A673 (cell line): Measurements from ENCODE around the gene INPP4A. TPM values are rescaled to one million over a fixed set of nuclear protein-coding genes. Genes with fewer than 3 reads are reported as not detected.

Source experiments
- BruUV-seq: library from RNA; stranded (reverse); fragments of 400-500 nt; replicated peaks from 2 replicates; lab custom pipeline; 2021; lab: Mats Ljungman, UMichigan
- CTCF ChIA-PET: fragments of 300-600 bp; sonication (Branson Sonifier 250); formaldehyde crosslinking; loops from one replicate; lab custom pipeline; 2022; ENCODE audit warnings: antibody characterized with exemption; lab: Charles Lee
- POLR2A ChIA-PET: fragments of 300-600 bp; sonication (Branson Sonifier 250); formaldehyde crosslinking; loops from one replicate; lab custom pipeline; 2022; ENCODE audit warnings: antibody characterized with exemption; ENCODE audit not compliant: low non-redundant PET; lab: Charles Lee
- DNase-seq: peaks from one replicate; pipeline ENCODE4 v3.0.0-alpha.2; 2015; ENCODE audit warnings: low spot score
- H3K27ac ChIP-seq: fragments of 200-600 bp; sonication (generic); 2 replicates; pipeline ENCODE4 v1.5.1; 2016; ENCODE audit warnings: mixed run types, low read depth, mild to moderate bottlenecking, mixed read lengths, antibody characterized with exemption, low read length; ENCODE audit not compliant: poor library complexity, severe bottlenecking
- H3K27me3 ChIP-seq: fragments of 200-600 bp; sonication (generic); replicated peaks from 2 replicates; pipeline ENCODE4 v1.6.1; 2017; ENCODE audit warnings: mixed run types, low read depth, mild to moderate bottlenecking, mixed read lengths, antibody characterized with exemption, low read length; ENCODE audit not compliant: insufficient read depth, poor library complexity
- H3K36me3 ChIP-seq: fragments of 200-600 bp; sonication (generic); 2 replicates; pipeline ENCODE4 v1.6.1; 2016; ENCODE audit warnings: mixed run types, mild to moderate bottlenecking, mixed read lengths, antibody characterized with exemption, low read length; ENCODE audit not compliant: insufficient read depth, poor library complexity, severe bottlenecking
- H3K4me1 ChIP-seq: fragments of 200-600 bp; sonication (generic); 2 replicates; pipeline ENCODE4 v1.6.1; 2017; ENCODE audit warnings: mixed run types, mild to moderate bottlenecking, mixed read lengths, antibody characterized with exemption, low read length; ENCODE audit not compliant: insufficient read depth, poor library complexity, severe bottlenecking
- H3K4me3 ChIP-seq: fragments of 200-600 bp; sonication (generic); 2 replicates; pipeline ENCODE4 v1.5.1; 2016; ENCODE audit warnings: low read depth, mixed run types, mild to moderate bottlenecking, mixed read lengths, low read length; ENCODE audit not compliant: poor library complexity, severe bottlenecking
- H3K9me3 ChIP-seq: fragments of 200-600 bp; sonication (generic); 2 replicates; pipeline ENCODE4 v1.6.1; 2016; ENCODE audit warnings: mixed run types, low read depth, mild to moderate bottlenecking, mixed read lengths, antibody characterized with exemption, low read length; ENCODE audit not compliant: poor library complexity, severe bottlenecking
- EZH2 ChIP-seq: fragments of 200-600 bp; sonication (generic); IDR thresholded peaks from 2 replicates; pipeline ENCODE4 v1.6.1; 2017; ENCODE audit warnings: borderline replicate concordance, low read depth, mild to moderate bottlenecking, mixed read lengths, antibody characterized with exemption, low read length; ENCODE audit not compliant: poor library complexity, severe bottlenecking
- intact Hi-C: fragments of 100-400 bp; cut with micrococcal nuclease; formaldehyde crosslinking; loops from one replicate; pipeline ENCODE4 v1.10.0; 2022; ENCODE audit not compliant: unreplicated experiment
- total RNA-seq: library from RNA; stranded (reverse); gene quantifications from 2 replicates; pipeline ENCODE4 v1.2.3, GENCODE V29; 2021
- TF ChIP-seq, protein P1 (sequence below): fragments of 300-800, 200-600 bp; sonication (generic); conservative IDR thresholded peaks from 2 replicates; pipeline ENCODE4 v1.5.1; 2017; ENCODE audit warnings: low read depth, mild to moderate bottlenecking, antibody characterized with exemption, low read length, moderate library complexity, mixed read lengths

Gene INPP4A
- total RNA-seq, 1 experiment from 2014 or later: 33.5 TPM

- Histone ChIP-seq H3K4me3 (no peak overlapping the region), H3K27ac (no peak overlapping the region), H3K36me3 (no peaks in the 10 kb centered on the region), H3K27me3 (no peaks in the 10 kb centered on the region), H3K9me3 (no peaks in the 10 kb centered on the region), H3K4me1 (peaks cover 17% of the 10 kb centered on the region)
- DNase-seq: no peak
- ChIA-PET CTCF (no interaction called here), POLR2A (no interaction called here)
- BruUV-seq: no TSS peak
- intact Hi-C loops: no loop called here
- TF ChIP-seq EZH2: no peak
- TF ChIP-seq, protein P1, sequence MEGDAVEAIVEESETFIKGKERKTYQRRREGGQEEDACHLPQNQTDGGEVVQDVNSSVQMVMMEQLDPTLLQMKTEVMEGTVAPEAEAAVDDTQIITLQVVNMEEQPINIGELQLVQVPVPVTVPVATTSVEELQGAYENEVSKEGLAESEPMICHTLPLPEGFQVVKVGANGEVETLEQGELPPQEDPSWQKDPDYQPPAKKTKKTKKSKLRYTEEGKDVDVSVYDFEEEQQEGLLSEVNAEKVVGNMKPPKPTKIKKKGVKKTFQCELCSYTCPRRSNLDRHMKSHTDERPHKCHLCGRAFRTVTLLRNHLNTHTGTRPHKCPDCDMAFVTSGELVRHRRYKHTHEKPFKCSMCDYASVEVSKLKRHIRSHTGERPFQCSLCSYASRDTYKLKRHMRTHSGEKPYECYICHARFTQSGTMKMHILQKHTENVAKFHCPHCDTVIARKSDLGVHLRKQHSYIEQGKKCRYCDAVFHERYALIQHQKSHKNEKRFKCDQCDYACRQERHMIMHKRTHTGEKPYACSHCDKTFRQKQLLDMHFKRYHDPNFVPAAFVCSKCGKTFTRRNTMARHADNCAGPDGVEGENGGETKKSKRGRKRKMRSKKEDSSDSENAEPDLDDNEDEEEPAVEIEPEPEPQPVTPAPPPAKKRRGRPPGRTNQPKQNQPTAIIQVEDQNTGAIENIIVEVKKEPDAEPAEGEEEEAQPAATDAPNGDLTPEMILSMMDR: no peak
Measured at GRCh38 chr2:98520806-98521205, 76.1 kb downstream of the INPP4A start.

GRCh38 chr2:98521266-98521665, 76.6 kb downstream of the INPP4A start:
- TF ChIP-seq EZH2: no peak
- TF ChIP-seq, protein P1: no peak
- POLR2A ChIA-PET: no interaction called here
- Histone ChIP-seq H3K36me3 (no peaks in the 10 kb centered on the region), H3K4me1 (peaks cover 17% of the 10 kb centered on the region), H3K27me3 (no peaks in the 10 kb centered on the region), H3K9me3 (no peaks in the 10 kb centered on the region), H3K27ac (no peak overlapping the region), H3K4me3 (no peak overlapping the region)
- CTCF ChIA-PET: no interaction called here
- intact Hi-C loops: no loop called here
- DNase-seq: no peak
- no TSS peak for BruUV-seq

- POLR2A ChIA-PET: no interaction called here
- no TSS peak for BruUV-seq
- Histone ChIP-seq H3K9me3 (peaks cover 9% of the 10 kb centered on the region), H3K36me3 (no peaks in the 10 kb centered on the region), H3K4me3 (no peak overlapping the region), H3K4me1 (peaks cover 10% of the 10 kb centered on the region), H3K27ac (peak overlapping the region; percentile 33), H3K27me3 (no peaks in the 10 kb centered on the region)
- DNase-seq: peak; percentile 68
- no peak for TF ChIP-seq EZH2
- TF ChIP-seq, protein P1: no peak
- CTCF ChIA-PET: no interaction called here
- intact Hi-C loops: no loop called here
Measured at GRCh38 chr2:98522854-98523253, 78.2 kb downstream of the INPP4A start.
